Left ventricle myocardium superior (tissue), 1 donor: ENCODE results near the gene TCF25. TPM values are rescaled to one million over a fixed set of nuclear protein-coding genes. Genes with fewer than 3 reads are reported as not detected.

ENCODE experiments used
- ATAC-seq: fragments of 200-7000 bp; cut with Tn5 transposase; one replicate; pipeline ENCODE4 v1.9.1; 2020; ENCODE audit warnings: mild to moderate bottlenecking, moderate library complexity
- DNase-seq: peaks from one replicate; pipeline ENCODE4 v3.0.0-alpha.2; 2020
- intact Hi-C: fragments of 100-400 bp; cut with micrococcal nuclease; formaldehyde crosslinking; loops from one replicate; pipeline ENCODE4 v1.11.0; 2022
- total RNA-seq: library from RNA; stranded (reverse); fragmentation: NEBNext Ultra II Directional; extraction: Animal tissue kit (Norgen Biotek cat#: 25700); gene quantifications from one replicate; pipeline ENCODE4 v1.2.1, GENCODE V29; 2021
- donor health status: DM: no; HTN: yes; CAD: no; lungs with severe emphysema.

The TCF25 gene
- total RNA-seq, 1 donor from 2014 or later = 86.3 TPM

- ATAC-seq (no peak), DNase-seq (no peak)
- intact Hi-C loops = no loop called here
Observed at GRCh38 chr16:89898201-89898967, 25.0 kb downstream of the TCF25 start.

GRCh38 chr16:89899879-89900481, 26.6 kb downstream of the TCF25 start:
- intact Hi-C loops = no loop called here
- ATAC-seq = no peak
- no peak for DNase-seq

GRCh38 chr16:89900885-89901284, 27.5 kb downstream of the TCF25 start:
- DNase-seq (no peak), ATAC-seq (no peak)
- intact Hi-C loops = no loop called here

GRCh38 chr16:89902980-89903379, 29.6 kb downstream of the TCF25 start:
- intact Hi-C loops = no loop called here
- no peak for DNase-seq
- ATAC-seq = no peak

GRCh38 chr16:89903908-89904515, 30.6 kb downstream of the TCF25 start:
- ATAC-seq (no peak), DNase-seq (peak; percentile 22)
- intact Hi-C loops = no loop called here

- ATAC-seq (no peak), DNase-seq (no peak)
Observed at GRCh38 chr16:89904606-89905510, 31.5 kb downstream of the TCF25 start.

GRCh38 chr16:89905511-89906139, 32.2 kb downstream of the TCF25 start:
- no peak for DNase-seq
- no peak for ATAC-seq
- intact Hi-C loops = no loop called here

More at GRCh38 chr16:89904606-89905510, 31.5 kb downstream of the TCF25 start:
- intact Hi-C loops = no loop called here

- DNase-seq (peak; percentile 21), ATAC-seq (no peak)
- intact Hi-C loops = no loop called here
Observed at GRCh38 chr16:89906140-89907025, 33.0 kb downstream of the TCF25 start.

- intact Hi-C loops = no loop called here
Observed at GRCh38 chr16:89907055-89907814, 33.8 kb downstream of the TCF25 start.

GRCh38 chr16:89908236-89908635, 34.8 kb downstream of the TCF25 start:
- ATAC-seq (no peak), DNase-seq (no peak)
- intact Hi-C loops = no loop called here

More at GRCh38 chr16:89907055-89907814, 33.8 kb downstream of the TCF25 start:
- DNase-seq (no peak), ATAC-seq (no peak)

GRCh38 chr16:89909777-89910716, 36.7 kb downstream of the TCF25 start:
- DNase-seq (peak; percentile 90), ATAC-seq (peak; percentile 84)
- intact Hi-C loops = no loop called here

GRCh38 chr16:89910717-89911354, 37.4 kb downstream of the TCF25 start:
- DNase-seq (no peak), ATAC-seq (peak; percentile 4)
- intact Hi-C loops = no loop called here

- intact Hi-C loops = no loop called here
- no peak for DNase-seq
- ATAC-seq = no peak
Observed at GRCh38 chr16:89911375-89911774, 38.0 kb downstream of the TCF25 start.

- DNase-seq (no peak), ATAC-seq (no peak)
- intact Hi-C loops = no loop called here
Observed at GRCh38 chr16:89912143-89912542, 38.8 kb downstream of the TCF25 start.

- ATAC-seq (no peak), DNase-seq (no peak)
- intact Hi-C loops = no loop called here
Observed at GRCh38 chr16:89912627-89913026, 39.2 kb downstream of the TCF25 start.
